ENCODE data around the gene LRRC74B.
A peak's percentile ranks its signal among the peaks of the same experiment; 100 is the strongest.

The LRRC74B gene

DNA sequence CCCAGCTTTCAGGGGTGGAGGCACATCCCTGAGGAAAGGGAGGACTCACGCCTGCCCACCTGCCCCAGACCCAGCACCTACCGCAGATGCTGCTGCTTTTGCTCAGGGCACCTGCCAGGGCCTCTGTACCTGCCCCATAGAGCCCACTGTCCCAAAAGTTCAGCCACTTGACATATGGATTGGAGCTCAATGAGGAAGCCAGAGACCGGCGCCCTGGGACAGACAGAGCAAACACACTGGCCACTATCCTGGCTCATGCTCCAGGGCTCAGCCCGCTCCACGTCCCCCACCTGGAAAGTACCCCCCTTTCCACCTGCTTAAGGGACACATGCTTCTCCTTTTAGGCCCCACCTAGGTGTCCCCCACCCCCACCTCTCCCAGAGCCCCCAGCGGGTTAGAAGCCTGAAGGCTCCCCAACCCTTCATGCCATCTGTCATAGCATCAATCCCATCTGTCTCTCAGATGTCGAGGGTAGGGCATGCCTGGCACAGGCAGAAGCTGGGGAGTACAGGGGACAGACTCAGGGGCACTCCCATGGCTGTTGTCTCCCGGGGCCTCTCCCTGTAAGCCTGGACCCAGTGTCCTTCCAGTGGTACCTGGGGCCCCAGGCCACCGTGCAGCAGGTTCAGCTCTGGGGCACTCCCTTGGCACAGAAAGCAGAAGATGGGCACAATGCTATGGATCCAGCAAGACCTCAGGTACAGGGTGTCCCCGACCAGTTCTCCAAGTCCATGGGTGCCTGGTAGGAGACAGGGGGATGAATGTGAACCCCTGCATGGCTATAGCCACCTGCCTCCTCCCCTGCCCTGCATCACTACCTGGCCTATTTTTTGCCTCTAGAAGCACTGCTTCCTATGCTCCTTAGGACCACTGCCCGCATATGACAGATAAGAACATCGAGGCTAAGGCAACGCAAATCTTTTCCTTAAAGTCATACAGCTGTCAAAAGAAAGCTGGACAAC lies 33.0 kb upstream of the LRRC74B start:
- in situ Hi-C loops (cut with MboI; ENCODE audit: low pct_unique_long_range_greater_than_20kb, low sequenced_read_pairs), result no loop called here
- DNase-seq, result no peak

DNA sequence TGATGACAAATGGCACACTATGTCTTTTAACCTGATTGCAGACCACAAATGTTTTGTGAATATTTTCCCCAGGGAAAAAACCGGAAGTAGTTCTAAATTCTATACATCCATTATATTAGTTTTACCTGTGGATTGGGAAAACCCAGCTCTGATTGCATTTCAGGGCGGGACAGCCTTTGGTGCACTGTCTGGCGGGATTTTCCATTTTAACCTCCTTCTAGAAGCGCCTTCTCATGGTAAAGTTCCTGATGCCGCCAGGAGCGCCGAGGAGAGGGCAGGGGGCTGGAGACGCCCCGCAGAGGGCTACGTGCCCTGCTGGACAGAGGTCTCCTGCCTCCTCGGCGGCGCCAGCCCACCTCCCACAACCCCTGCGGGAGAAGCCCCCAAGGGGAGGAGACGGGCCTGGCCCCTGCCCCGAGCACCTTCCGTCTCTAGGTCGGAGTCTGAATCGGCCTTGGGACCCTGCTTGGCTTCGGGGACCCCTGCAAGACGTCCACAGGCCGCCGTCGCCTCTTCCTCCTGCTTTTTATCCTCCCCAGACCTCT lies 32.0 kb upstream of the LRRC74B start:
- in situ Hi-C loops (cut with MboI; ENCODE audit: low pct_unique_long_range_greater_than_20kb, low sequenced_read_pairs), result no loop called here
- no peak for DNase-seq

DNA sequence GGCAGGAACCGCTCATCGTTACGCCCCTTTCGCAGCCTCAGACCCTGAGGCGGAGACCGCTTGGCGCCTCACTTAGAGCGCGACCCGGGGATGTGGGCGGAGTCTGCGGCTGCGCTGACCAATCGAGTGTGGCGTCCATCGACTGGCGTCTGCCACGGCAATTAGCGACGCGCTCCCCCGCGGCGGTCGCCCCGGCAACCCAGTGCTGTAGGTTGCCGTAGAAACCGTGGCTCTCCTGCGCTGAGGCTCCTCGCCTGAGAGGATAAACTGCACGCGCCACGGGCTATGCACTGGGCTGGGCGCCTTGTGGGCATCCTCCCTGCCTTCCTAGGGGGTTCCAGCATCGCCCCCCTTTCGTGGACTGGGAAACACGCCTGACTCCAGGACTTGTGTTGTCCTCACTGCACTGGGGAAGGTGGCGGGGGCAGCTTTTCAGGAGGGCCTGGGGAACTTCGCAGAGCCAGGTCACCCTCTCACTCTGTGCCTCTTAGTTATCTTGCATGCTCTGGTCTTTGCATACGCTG lies 31.5 kb upstream of the LRRC74B start:
- in situ Hi-C loops (cut with MboI; ENCODE audit: low pct_unique_long_range_greater_than_20kb, low sequenced_read_pairs), result no loop called here
- DNase-seq, result peak; percentile 93

DNA sequence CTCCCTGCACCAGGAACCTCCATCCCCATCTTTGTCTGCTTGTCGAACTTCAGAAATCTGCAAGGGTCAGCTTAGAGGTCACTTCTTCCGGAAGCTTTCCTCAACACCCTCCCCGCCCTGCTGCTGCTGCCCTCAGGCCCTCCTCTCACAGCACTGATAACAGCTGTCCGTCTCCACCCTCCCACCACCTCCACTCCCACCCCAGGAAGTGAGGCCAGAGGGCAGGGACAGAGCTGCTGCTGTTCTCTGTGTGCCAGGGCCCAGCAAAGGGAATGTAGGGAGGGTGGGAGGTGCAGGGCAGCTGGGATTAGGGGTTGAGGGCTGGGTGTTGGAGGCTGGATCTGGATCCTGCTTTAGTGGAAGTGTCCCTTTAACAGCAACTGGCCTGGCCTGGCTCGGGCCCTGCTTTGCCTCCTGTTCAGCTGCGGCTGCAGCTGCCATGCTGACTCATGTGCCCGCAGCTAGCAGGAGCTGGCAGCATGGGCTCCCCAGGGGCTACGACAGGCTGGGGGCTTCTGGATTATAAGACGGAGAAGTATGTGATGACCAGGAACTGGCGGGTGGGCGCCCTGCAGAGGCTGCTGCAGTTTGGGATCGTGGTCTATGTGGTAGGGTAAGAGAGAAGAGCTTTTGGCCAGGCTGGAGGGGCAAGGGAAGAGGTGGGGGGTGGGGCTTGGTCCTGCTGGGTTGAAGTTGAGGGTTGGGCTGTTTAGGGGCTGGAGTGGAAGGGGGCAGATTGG lies 30.9 kb upstream of the LRRC74B start, which contains the start of gene P2RX6:
Gene P2RX6, plus strand, starts transcription at position 440 of the 740 bp plus-strand sequence. Its CDS starts 10 bp downstream, at position 450.
- DNase-seq, result no peak
- in situ Hi-C loops (cut with MboI; ENCODE audit: low pct_unique_long_range_greater_than_20kb, low sequenced_read_pairs), result no loop called here

DNA sequence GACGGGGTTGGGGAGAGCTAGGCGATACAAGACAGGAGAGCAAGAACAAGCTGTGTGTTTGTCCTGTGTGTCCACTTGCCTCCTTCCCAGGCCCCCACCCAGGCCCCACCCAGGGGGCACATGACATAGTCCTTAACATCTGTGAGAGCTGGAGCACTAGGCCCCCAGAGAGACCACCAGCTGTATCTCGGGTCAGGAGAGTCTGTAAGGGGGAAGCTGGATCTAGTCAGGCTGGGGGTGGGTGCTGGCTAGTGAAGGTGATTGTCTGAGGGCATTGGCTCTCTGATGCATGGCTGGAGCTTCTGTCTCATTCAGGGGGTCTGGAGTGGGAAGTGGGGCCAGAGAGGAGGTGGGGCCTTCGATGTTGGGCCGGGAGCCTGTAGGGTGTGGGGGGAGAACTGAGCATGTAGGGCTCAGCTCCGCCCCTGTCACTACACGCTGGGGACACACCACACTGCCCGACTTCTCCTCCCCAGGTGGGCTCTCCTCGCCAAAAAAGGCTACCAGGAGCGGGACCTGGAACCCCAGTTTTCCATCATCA lies 30.2 kb upstream of the LRRC74B start:
- in situ Hi-C loops (cut with MboI; ENCODE audit: low pct_unique_long_range_greater_than_20kb, low sequenced_read_pairs), result no loop called here
- DNase-seq, result no peak

DNA sequence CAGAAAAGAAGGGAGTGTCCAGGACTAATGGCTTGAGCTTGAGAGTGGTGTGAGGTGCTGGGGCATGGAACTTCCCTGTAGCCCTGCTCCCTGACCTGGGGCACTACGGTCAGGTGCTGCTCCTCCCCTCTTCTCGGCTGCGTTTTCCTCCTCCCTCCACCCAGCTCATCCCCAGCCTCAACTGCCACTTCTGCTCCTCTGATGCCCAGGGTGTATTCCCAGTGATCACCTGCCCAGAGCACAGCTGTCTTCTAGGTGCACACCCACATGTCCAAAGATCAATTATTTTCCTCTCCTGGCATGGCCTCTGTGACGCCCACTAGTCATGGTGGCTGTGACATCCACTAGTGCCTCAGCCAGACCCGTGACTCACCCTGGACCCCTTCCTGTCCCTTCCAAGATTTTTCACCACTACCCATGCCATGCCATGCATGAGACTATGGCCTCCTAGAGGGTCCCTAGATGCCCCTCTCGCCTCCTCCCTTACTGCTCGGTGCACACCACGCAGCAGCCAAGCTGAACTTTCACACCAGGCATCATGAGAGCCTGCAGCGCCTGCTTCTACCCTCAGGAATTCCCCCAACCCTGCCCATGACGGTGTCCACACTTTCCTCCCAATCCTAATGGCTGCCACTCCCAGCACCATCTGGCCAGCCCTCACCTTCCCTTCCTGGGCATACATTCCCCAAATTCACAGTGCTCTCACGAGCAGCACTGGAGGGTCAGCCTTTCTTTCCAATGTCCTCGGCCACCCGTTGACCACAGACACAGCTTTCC lies 28.9 kb upstream of the LRRC74B start:
- in situ Hi-C loops (cut with MboI; ENCODE audit: low pct_unique_long_range_greater_than_20kb, low sequenced_read_pairs), result no loop called here
- DNase-seq, result no peak

DNA sequence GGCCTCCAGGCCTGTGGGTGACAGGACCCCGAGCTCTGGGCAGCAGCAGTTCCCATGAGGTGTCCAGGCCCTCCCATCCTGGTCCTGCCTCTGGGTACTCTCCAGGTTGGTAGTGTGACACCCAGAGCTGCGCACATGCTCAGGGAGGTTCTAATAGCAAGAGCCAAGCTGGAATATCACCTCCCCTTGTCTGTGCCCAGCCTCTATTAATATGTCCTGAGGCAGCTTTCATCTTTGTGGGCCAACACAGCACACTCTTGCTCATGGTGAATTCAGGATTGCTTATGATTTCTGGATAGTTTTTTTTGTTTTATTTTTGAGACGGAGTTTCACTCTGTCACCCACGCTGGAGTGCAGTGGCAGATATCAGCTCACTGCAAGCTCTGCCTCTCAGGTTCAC lies 27.4 kb upstream of the LRRC74B start:
- DNase-seq, result no peak
- in situ Hi-C loops (cut with MboI; ENCODE audit: low pct_unique_long_range_greater_than_20kb, low sequenced_read_pairs), result no loop called here

DNA sequence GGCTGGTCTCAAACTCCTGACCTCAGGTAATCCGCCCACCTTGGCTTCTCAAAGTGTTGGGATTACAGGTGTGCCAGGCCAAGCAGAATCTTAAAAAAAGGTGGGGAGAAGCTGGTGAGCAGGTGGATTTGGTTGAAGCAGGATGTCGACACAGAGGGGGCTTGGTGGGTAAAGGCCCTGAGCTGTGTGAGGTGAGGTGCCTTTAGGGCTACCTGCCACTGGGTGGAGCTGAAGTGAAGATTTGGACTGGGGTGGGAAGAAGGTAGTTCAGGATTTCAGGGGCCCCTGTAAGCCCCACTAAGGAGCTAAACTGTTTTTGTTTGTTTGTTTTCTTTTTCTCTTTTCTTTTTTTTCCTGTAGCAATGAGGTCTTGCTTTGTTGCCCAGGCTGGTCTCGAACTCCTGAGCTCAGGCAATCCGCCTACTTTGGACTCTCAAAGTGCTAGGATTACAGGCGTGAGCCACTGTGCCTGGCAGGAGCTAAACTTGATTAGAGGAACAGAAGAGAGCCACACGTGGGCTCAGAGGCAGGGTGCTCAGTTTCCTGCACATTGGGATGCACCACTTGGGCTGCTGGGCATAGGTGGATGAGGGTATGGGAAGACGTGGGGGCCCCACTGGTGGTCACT lies 24.8 kb upstream of the LRRC74B start:
- peak; percentile 38 for DNase-seq
- in situ Hi-C loops (cut with MboI; ENCODE audit: low pct_unique_long_range_greater_than_20kb, low sequenced_read_pairs), result no loop called here

DNA sequence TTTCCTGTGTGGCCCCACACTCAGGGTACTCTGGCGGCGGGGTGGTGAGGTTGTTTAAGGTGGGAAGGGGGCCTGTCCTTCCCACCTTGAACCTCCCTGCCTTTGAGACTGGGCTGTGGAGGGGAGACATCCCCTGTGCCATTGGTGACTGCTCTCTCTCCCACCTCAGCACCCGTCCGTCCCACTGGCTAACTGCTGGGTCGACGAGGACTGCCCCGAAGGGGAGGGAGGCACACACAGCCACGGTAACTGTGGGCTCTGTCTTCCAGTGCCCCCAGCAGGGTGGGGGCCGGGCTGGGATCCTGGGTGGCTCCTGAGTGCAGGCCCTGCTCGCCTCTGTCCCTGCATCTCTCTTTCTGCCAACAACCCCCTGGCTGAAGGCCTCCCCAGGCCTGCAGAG lies 23.2 kb upstream of the LRRC74B start:
- no peak for DNase-seq
- in situ Hi-C loops (cut with MboI; ENCODE audit: low pct_unique_long_range_greater_than_20kb, low sequenced_read_pairs), result no loop called here

DNA sequence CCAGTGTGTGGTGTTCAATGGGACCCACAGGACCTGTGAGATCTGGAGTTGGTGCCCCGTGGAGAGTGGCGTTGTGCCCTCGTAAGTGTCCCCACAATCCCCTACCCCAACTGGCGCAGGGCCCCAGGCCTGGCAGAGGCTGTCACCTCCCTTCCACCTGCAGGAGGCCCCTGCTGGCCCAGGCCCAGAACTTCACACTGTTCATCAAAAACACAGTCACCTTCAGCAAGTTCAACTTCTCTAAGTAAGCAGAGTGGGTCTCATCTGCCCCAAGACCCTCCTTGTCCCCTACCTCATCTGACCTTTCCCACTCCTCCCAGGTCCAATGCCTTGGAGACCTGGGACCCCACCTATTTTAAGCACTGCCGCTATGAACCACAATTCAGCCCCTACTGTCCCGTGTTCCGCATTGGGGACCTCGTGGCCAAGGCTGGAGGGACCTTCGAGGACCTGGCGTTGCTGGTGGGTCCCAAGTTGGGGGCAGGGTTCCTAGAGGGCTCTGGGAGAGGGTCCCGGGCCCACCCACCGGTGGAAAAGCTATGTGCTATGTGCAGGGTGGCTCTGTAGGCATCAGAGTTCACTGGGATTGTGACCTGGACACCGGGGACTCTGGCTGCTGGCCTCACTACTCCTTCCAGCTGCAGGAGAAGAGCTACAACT lies 22.7 kb upstream of the LRRC74B start:
- no peak for DNase-seq
- in situ Hi-C loops (cut with MboI; ENCODE audit: low pct_unique_long_range_greater_than_20kb, low sequenced_read_pairs), result no loop called here

DNA sequence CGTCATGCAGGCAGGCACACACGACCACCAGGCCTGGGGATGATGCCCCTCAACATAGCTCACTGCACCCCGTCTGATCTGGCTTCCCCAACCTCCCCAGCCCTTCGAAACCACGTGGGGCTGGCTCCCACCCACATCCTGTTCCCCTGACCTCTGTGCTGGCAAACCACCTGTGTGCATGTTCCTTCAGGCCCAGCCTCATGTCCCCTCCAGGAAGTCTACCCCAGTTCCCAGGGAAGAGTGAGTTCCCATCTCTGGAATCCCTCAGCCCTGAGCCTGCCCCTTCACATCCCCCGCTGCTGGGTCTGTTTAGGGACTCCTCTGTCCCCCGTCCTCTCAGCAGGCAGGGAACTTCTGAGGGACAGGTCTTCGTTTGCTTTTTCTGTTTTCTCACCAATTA lies 20.5 kb upstream of the LRRC74B start:
- no peak for DNase-seq
- in situ Hi-C loops (cut with MboI; ENCODE audit: low pct_unique_long_range_greater_than_20kb, low sequenced_read_pairs), result no loop called here

DNA sequence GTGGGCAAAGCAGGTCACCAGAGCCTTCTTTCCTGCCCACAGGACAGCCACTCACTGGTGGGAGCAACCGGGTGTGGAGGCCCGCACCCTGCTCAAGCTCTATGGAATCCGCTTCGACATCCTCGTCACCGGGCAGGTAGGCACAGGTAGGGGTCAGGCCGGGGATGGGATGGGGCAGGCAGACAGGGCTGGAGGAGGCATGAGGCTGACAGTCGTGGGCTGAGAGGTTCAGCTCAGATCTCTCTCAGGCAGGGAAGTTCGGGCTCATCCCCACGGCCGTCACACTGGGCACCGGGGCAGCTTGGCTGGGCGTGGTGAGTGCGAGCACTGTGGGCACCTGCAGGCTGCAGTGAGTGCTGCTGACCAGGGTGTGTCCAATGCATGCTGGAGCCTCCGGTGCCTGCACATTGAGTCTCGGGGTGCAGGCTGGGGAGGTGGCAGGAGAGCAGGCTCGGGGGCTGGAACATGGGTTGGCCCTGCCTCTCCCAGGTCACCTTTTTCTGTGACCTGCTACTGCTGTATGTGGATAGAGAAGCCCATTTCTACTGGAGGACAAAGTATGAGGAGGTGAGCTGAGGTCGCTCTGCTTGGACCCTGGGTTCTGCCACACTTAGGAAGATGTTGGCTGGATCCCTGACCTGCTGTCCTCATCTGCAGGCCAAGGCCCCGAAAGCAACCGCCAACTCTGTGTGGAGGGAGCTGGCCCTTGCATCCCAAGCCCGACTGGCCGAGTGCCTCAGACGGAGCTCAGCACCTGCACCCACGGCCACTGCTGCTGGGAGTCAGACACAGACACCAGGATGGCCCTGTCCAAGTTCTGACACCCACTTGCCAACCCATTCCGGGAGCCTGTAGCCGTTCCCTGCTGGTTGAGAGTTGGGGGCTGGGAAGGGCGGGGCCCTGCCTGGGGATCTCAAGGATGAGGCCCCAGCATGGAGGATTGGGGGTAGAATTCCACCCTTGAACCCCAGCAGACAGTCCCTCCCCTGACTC lies 19.7 kb upstream of the LRRC74B start:
- in situ Hi-C loops (cut with MboI; ENCODE audit: low pct_unique_long_range_greater_than_20kb, low sequenced_read_pairs), result no loop called here

DNA sequence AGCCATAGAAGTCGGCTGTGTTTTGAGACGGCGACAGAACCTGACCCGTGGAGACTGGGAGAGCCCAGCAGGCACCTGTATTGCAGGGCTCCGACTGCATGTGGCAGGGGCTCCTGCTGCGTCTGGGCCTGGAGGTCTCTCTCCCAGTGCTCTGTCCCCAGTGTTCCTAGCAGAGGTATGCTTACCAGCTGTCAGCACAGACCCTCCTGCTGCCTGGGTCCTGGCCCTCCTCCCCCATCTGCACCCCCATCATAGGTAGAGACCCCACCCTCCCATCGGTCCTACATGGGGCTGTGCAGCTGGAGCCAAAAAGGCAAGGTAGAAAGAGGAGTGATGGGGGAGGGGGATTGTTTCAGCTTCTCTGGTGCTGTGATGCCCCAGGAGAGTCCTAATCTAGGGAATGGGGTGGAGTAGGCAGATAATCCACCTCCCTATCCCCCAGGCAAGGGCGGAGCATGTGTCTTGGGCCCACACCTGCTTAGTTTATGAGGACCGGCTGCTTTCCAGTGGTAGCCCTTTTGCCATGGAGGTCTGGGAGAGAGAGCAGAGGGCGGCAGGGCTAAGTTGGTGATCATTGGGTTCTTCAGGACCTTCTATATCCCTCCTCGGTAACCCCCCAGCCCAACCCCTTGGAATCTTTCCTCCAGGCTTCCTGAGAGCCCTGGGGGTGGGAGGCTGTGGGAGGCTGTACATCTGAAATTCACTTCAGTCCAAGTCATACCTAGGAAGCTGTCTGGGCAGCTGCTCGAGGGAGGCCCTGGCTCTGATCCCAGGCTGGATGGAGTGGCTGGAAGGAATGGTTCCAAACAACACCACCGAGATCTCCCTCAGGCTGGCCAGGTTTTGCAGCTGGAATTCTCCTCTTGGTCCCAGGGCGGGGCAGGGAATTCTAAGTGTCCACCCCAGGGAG lies 18.7 kb upstream of the LRRC74B start:
- no peak for DNase-seq
- in situ Hi-C loops (cut with MboI; ENCODE audit: low pct_unique_long_range_greater_than_20kb, low sequenced_read_pairs), result no loop called here

More for the DNA sequence above, 19.7 kb upstream of the LRRC74B start:
- no peak for DNase-seq

DNA sequence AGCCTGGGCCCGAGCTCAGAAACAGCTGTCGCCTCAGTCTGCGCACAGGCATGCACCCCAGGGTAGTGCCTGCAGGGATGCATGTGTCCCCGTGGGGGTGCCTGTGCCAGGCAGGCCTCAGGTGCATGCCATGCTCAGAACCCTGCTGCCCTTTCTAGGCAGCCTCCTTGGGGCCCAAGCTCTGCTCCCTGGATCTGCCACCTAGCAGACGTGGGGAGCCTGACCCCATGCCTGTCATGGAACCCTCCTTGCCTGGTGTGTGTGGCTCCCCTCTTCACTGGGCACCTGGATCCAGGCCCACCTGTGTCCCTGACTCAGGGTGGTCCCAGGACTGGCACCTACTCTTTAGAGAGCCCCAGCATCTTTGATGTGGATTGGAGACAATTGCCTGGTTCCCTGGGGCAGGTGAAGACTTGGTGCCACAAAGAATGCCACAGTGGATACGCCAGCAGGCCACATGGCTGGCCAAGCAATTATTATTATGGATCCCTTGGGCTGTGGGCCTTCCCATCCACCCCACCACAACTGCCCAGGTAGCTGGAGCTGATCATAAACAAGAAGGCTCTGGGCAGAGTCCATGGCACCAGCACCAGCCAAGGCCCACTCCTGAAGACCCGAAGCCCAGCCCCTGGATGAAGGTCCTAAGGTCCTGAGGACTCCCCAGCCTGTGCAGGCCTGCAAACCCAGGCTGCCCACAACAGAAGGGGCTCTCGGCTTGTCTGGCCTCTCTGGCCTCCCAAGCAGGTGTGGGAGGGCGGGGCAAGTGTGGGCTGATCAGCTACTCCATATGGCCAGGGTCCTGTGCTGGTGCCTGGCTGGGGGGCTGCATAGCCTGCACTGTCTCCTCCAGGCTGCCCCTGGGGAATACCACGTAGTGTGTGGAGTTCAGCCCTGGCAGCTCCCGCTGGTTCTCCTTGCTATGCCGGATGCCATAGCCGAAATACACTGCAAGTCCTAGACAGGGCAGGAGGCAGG lies 17.2 kb upstream of the LRRC74B start:
- in situ Hi-C loops (cut with MboI; ENCODE audit: low pct_unique_long_range_greater_than_20kb, low sequenced_read_pairs), result no loop called here
- no peak for DNase-seq
